AG09309 (cell line): ENCODE results near the gene GAB2.

Experiments used
- DNase-seq: peaks from one replicate; pipeline ENCODE4 v3.0.0-alpha.2; 2010; ENCODE audit warnings: low read depth
- H3K4me3 ChIP-seq: 2 replicates; pipeline ENCODE4 v1.5.1; 2011; ENCODE audit warnings: mild to moderate bottlenecking, low read depth, low read length, moderate library complexity; ENCODE audit not compliant: control insufficient read depth
- TF ChIP-seq, protein P1 (sequence below): IDR thresholded peaks from 2 replicates; pipeline ENCODE4 v1.5.1; 2011; ENCODE audit warnings: mild to moderate bottlenecking, low read depth, low read length, inconsistent platforms; ENCODE audit not compliant: insufficient read depth, control insufficient read depth; ENCODE audit errors: missing control alignments

Gene GAB2

GRCh38 chr11:78344094-78344493 is 73.5 kb downstream of the GAB2 start:
- no peak overlapping the region for H3K4me3 ChIP-seq
- TF ChIP-seq, protein P1, sequence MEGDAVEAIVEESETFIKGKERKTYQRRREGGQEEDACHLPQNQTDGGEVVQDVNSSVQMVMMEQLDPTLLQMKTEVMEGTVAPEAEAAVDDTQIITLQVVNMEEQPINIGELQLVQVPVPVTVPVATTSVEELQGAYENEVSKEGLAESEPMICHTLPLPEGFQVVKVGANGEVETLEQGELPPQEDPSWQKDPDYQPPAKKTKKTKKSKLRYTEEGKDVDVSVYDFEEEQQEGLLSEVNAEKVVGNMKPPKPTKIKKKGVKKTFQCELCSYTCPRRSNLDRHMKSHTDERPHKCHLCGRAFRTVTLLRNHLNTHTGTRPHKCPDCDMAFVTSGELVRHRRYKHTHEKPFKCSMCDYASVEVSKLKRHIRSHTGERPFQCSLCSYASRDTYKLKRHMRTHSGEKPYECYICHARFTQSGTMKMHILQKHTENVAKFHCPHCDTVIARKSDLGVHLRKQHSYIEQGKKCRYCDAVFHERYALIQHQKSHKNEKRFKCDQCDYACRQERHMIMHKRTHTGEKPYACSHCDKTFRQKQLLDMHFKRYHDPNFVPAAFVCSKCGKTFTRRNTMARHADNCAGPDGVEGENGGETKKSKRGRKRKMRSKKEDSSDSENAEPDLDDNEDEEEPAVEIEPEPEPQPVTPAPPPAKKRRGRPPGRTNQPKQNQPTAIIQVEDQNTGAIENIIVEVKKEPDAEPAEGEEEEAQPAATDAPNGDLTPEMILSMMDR = no peak
- no peak for DNase-seq

- H3K4me3 ChIP-seq = no peak overlapping the region
- DNase-seq = no peak
- TF ChIP-seq, protein P1 = no peak
Observed at GRCh38 chr11:78343303-78343702, 74.3 kb downstream of the GAB2 start.

- no peak overlapping the region for H3K4me3 ChIP-seq
- TF ChIP-seq, protein P1 = no peak
- DNase-seq = no peak
Observed at GRCh38 chr11:78341841-78342240, 75.8 kb downstream of the GAB2 start.

GRCh38 chr11:78340530-78340929 is 77.1 kb downstream of the GAB2 start:
- no peak overlapping the region for H3K4me3 ChIP-seq
- TF ChIP-seq, protein P1 = no peak

DNA sequence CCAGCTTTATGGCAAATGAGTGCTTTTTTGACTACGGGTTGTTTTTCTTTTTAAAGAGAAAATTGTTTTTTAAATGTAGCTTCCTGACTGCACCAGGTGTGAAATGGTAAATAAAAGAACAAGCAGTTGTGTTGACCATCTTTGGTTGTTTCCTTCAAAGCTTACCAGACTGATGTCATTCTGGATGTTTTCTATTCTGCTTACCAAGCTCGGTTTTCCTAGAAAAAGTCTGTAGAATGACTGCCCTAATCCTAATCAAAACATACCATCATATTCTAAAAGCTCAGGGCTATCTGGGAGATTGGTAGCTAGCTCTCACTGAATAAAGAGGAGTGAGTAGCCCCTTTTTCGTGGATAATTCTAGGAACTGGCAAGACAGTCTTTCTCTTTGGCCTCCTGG is 77.7 kb downstream of the GAB2 start:
- no peak for DNase-seq
- TF ChIP-seq, protein P1 = no peak
- no peak overlapping the region for H3K4me3 ChIP-seq

More at GRCh38 chr11:78340530-78340929, 77.1 kb downstream of the GAB2 start:
- DNase-seq = no peak

DNA sequence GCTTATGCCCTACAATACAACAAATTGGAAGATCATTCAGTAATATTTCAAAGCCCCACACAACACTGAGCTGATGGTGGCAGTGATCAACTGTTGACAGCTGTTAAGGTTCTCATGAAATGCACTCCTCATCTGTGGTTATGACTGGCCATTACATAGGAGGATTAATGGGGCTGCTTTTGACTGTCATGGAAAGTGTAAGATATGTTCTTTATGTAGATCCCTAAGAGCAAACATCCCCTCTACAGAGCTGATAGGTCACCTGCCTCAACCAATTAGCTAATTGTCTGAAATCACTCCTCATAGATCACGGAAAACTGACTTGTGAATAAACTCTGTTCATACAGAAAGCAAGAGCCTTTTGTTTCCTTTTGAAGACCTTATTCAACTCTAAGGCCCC is 78.1 kb downstream of the GAB2 start:
- TF ChIP-seq, protein P1 = no peak
- no peak for DNase-seq
- no peak overlapping the region for H3K4me3 ChIP-seq

- H3K4me3 ChIP-seq = no peak overlapping the region
- TF ChIP-seq, protein P1 = no peak
- DNase-seq = no peak
Observed at GRCh38 chr11:78338702-78339101, 78.9 kb downstream of the GAB2 start.
